GM23338 (cell line): ENCODE data around the gene PAMR1. TPM values are rescaled to one million over a fixed set of nuclear protein-coding genes. Genes with fewer than 3 reads are reported as not detected.

Experiments used
- ATAC-seq: fragments of 200-7000 bp; cut with Tn5 transposase; 3 replicates; pipeline ENCODE4 v1.9.1; 2020
- DNase-seq: peaks from one replicate; pipeline ENCODE4 v3.0.0-alpha.2; 2015; ENCODE audit warnings: low spot score
- H2AFZ ChIP-seq: fragments of 200-600 bp; sonication (generic); 2 replicates; pipeline ENCODE4 v1.8.0; 2016; ENCODE audit warnings: antibody characterized with exemption, mild to moderate bottlenecking, moderate library complexity
- H3F3A ChIP-seq: fragments of 200-600 bp; sonication (generic); replicated peaks from 2 replicates; pipeline ENCODE4 v1.8.0; 2017; ENCODE audit warnings: antibody characterized with exemption, mixed run types, low read depth
- H3K27ac ChIP-seq: fragments of 200-600 bp; sonication (generic); 2 replicates; pipeline ENCODE4 v1.6.1; 2016; ENCODE audit warnings: low read depth
- H3K27me3 ChIP-seq: fragments of 200-600 bp; sonication (generic); 2 replicates; pipeline ENCODE4 v1.8.0; 2016; ENCODE audit warnings: mild to moderate bottlenecking, mixed run types, moderate library complexity; ENCODE audit not compliant: insufficient read depth
- H3K36me3 ChIP-seq: fragments of 200-600 bp; sonication (generic); 2 replicates; pipeline ENCODE4 v1.8.0; 2016; ENCODE audit warnings: mild to moderate bottlenecking; ENCODE audit not compliant: insufficient read depth
- H3K4me1 ChIP-seq: fragments of 200-600 bp; sonication (generic); 2 replicates; pipeline ENCODE4 v1.8.0; 2016; ENCODE audit warnings: mild to moderate bottlenecking, moderate library complexity; ENCODE audit not compliant: insufficient read depth
- H3K4me2 ChIP-seq: fragments of 200-600 bp; sonication (generic); 2 replicates; pipeline ENCODE4 v1.7.1; 2017; ENCODE audit warnings: mixed run types
- H3K4me3 ChIP-seq: fragments of 200-600 bp; sonication (generic); 2 replicates; pipeline ENCODE4 v1.6.1; 2016; ENCODE audit warnings: mixed run types
- H3K79me2 ChIP-seq: fragments of 200-600 bp; sonication (generic); replicated peaks from 2 replicates; pipeline ENCODE4 v1.8.0; 2017; ENCODE audit warnings: mild to moderate bottlenecking; ENCODE audit not compliant: insufficient read depth
- H3K9me2 ChIP-seq: fragments of 200-600 bp; sonication (generic); 2 replicates; pipeline ENCODE4 v1.8.0; 2017; ENCODE audit not compliant: insufficient read depth
- H4K20me1 ChIP-seq: fragments of 200-600 bp; sonication (generic); replicated peaks from 2 replicates; pipeline ENCODE4 v1.8.0; 2017; ENCODE audit warnings: mild to moderate bottlenecking; ENCODE audit not compliant: insufficient read depth
- H3K27ac Mint-ChIP-seq: 2 replicates; pipeline ENCODE4 v1.8.0; 2020; ENCODE audit warnings: inconsistent platforms, mild to moderate bottlenecking, moderate library complexity, mixed read lengths
- H3K27me3 Mint-ChIP-seq: 3 replicates; pipeline ENCODE4 v1.8.0; 2022; ENCODE audit warnings: low read depth, mild to moderate bottlenecking, moderate library complexity, mixed read lengths, inconsistent platforms; ENCODE audit not compliant: insufficient read depth, poor library complexity
- H3K36me3 Mint-ChIP-seq: 3 replicates; pipeline ENCODE4 v1.8.0; 2021; ENCODE audit warnings: low read depth, mild to moderate bottlenecking, inconsistent platforms, moderate library complexity, mixed read lengths
- H3K4me1 Mint-ChIP-seq: 3 replicates; pipeline ENCODE4 v1.8.0; 2020; ENCODE audit warnings: mild to moderate bottlenecking, inconsistent platforms, mixed read lengths
- H3K4me3 Mint-ChIP-seq: 3 replicates; pipeline ENCODE4 v1.8.0; 2021; ENCODE audit warnings: moderate library complexity, mild to moderate bottlenecking, inconsistent platforms, mixed read lengths
- H3K9me3 Mint-ChIP-seq: 3 replicates; pipeline ENCODE4 v1.8.0; 2020; ENCODE audit warnings: moderate library complexity, mild to moderate bottlenecking, inconsistent platforms, mixed read lengths
- EZH2 ChIP-seq: fragments of 200-600 bp; sonication (generic); IDR thresholded peaks from one replicate; pipeline ENCODE4 v1.8.0; 2017; ENCODE audit warnings: antibody characterized with exemption, mild to moderate bottlenecking, low read depth; ENCODE audit not compliant: unreplicated experiment
- EZH2phosphoT487 ChIP-seq: fragments of 200-600 bp; sonication (generic); IDR thresholded peaks from one replicate; pipeline ENCODE4 v1.8.1; 2018; ENCODE audit warnings: antibody characterized with exemption; ENCODE audit not compliant: unreplicated experiment
- JUNB ChIP-seq: IDR thresholded peaks from one replicate; pipeline ENCODE4 v1.6.1; 2016; ENCODE audit warnings: antibody characterized with exemption; ENCODE audit not compliant: unreplicated experiment
- ZNF114 ChIP-seq: fragments of 250-450 bp; sonication (Bioruptor Pico); IDR thresholded peaks from 2 replicates; pipeline ENCODE4 v1.5.0; 2020; ENCODE audit warnings: mild to moderate bottlenecking, moderate library complexity
- polyA plus RNA-seq: library from polyadenylated mRNA; unstranded; fragments of >200 nt; fragmentation: Nextera tagmentation; extraction: Ambion mirVana; gene quantifications from 2 replicates; pipeline ENCODE4 v1.2.1, GENCODE V29; 2016
- total RNA-seq: library from RNA; depleted of rRNA; stranded (reverse); fragments of >200 nt; shearing (Covaris generic); gene quantifications from 2 replicates; pipeline ENCODE4 v1.2.3, GENCODE V29; 2014
- TF ChIP-seq, protein P1 (sequence below): IDR thresholded peaks from one replicate; pipeline ENCODE4 v1.6.1; 2018; ENCODE audit warnings: antibody characterized with exemption; ENCODE audit not compliant: unreplicated experiment

PAMR1 gene
- total and polyA plus RNA-seq, 2 experiments from 2014 or later, result 1.6 to 3.1 TPM

DNA sequence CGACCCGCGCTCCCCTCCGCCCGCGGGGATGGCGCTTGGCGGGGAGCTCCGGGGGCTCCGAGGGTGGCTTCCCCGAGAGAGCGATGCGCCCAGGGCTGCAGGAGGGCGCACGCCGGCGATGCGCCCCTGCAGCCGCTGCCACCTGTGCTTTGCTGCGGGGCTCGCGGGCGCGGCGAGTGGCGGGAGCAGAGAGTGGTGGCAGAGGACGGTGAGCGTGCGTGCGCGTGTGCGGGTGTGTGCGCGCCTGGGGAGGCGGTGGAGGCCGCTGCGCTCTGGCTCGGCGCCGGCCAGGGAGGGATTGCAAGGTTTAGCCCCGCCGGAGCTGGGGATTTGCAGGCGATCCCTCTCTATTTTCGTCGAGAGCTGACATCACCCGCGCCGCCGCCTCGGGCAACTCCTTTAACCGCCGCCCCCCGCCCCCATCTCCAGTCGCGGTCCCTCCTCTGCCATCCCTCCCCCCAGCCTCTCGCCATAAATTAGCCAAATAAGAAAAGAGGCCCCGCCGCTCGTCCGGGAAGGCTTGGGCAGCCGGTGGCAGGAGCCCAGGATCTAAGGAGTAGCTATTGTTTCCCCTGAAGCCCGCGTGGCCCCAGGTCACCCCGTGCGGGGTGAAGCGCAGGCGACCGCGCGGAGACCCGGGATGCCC lies 106.1 kb downstream of the PAMR1 start, which contains the start of gene SLC1A2:
Gene SLC1A2 (minus strand): TSS at position 375 of the 646 bp plus-strand sequence. CDS start 592 bp downstream, outside the sequence.
- peaks cover 65% of the 10 kb centered on the region for H3K27me3 Mint-ChIP-seq
- peaks cover 3% of the 10 kb centered on the region; the same call in 1 of the 3 replicates for H3K9me3 Mint-ChIP-seq
- Histone ChIP-seq H3K27me3 (peaks cover 95% of the 10 kb centered on the region), H2AFZ (peak within 1 kb of the TSS; percentile 98), H4K20me1 (peaks cover 3% of the 10 kb centered on the region), H3K79me2 (no peaks in the 10 kb centered on the region), H3K4me1 (peaks cover 14% of the 10 kb centered on the region; the same call in 1 of the 2 replicates), H3K9me2 (no peaks in the 10 kb centered on the region), H3K4me3 (peak within 1 kb of the TSS; percentile 87), H3K4me2 (peak within 1 kb of the TSS; percentile 94), H3K36me3 (no peaks in the 10 kb centered on the region), H3F3A (no peaks in the 10 kb centered on the region), H3K27ac (no peak within 1 kb of the TSS)
- H3K4me3 Mint-ChIP-seq, result peak within 1 kb of the TSS; percentile 80
- no peak within 1 kb of the TSS for H3K27ac Mint-ChIP-seq
- peak; percentile 69 for ATAC-seq
- H3K4me1 Mint-ChIP-seq, result peaks cover 13% of the 10 kb centered on the region; the same call in 2 of the 3 replicates
- DNase-seq, result peak; percentile 81
- no peaks in the 10 kb centered on the region for H3K36me3 Mint-ChIP-seq
- TF ChIP-seq, protein P1, sequence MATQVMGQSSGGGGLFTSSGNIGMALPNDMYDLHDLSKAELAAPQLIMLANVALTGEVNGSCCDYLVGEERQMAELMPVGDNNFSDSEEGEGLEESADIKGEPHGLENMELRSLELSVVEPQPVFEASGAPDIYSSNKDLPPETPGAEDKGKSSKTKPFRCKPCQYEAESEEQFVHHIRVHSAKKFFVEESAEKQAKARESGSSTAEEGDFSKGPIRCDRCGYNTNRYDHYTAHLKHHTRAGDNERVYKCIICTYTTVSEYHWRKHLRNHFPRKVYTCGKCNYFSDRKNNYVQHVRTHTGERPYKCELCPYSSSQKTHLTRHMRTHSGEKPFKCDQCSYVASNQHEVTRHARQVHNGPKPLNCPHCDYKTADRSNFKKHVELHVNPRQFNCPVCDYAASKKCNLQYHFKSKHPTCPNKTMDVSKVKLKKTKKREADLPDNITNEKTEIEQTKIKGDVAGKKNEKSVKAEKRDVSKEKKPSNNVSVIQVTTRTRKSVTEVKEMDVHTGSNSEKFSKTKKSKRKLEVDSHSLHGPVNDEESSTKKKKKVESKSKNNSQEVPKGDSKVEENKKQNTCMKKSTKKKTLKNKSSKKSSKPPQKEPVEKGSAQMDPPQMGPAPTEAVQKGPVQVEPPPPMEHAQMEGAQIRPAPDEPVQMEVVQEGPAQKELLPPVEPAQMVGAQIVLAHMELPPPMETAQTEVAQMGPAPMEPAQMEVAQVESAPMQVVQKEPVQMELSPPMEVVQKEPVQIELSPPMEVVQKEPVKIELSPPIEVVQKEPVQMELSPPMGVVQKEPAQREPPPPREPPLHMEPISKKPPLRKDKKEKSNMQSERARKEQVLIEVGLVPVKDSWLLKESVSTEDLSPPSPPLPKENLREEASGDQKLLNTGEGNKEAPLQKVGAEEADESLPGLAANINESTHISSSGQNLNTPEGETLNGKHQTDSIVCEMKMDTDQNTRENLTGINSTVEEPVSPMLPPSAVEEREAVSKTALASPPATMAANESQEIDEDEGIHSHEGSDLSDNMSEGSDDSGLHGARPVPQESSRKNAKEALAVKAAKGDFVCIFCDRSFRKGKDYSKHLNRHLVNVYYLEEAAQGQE, result no peak
- TF ChIP-seq EZH2phosphoT487, result no peak
- no peak for TF ChIP-seq ZNF114
- no peak for TF ChIP-seq JUNB

DNA sequence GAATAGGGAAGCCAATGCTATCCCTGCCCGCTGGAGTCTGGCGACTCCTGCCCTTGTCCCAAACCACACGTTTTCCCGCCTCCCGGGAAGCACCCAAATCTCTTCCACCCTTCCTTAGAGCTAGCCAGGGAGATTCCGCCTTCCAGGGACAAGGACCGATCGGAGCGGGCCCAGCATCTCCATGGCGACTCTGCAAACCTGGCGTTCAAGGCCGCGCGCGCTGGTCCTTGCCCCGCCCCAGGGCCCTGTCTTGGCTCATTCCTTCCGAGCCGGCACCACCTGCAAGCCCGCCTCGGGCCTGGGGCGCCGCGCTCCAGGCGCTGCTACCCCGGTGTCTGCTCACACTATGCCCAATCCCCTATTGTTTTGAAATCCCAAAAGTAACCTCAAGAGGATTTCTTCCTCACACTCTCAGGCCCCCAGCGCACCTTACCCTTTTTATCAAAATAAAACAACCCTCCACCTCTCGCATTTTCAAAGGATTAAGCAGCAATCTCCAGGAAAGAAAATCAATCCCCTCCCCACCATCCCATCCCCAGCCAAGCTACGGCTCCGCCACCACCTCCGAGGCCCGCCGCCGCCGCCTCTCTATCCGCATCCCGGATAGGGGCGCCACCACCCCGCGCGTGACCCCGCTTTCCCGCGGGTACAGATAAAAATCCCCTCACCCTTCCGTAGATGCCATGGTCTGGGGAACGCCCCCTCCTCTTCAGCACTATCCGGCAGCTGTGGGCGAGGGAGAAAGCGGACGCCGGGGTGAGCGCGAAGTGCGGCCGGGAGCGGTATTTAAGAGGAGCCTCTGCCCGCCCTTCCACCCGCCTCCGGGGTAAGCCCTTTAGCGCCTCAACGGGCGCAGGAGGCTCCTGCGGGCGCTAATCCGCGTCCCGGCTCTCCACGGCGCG lies 106.9 kb downstream of the PAMR1 start:
- peaks cover 13% of the 10 kb centered on the region; the same call in 2 of the 3 replicates for H3K4me1 Mint-ChIP-seq
- Histone ChIP-seq H3K27me3 (peaks cover 91% of the 10 kb centered on the region), H2AFZ (peak overlapping the region; percentile 98), H3F3A (no peaks in the 10 kb centered on the region), H3K4me2 (peak overlapping the region; percentile 94), H3K27ac (no peak overlapping the region), H3K9me2 (no peaks in the 10 kb centered on the region), H3K79me2 (no peaks in the 10 kb centered on the region), H3K36me3 (no peaks in the 10 kb centered on the region), H4K20me1 (peaks cover 3% of the 10 kb centered on the region), H3K4me3 (peak overlapping the region; percentile 87), H3K4me1 (peaks cover 14% of the 10 kb centered on the region; the same call in 1 of the 2 replicates)
- H3K27ac Mint-ChIP-seq, result no peak overlapping the region
- H3K9me3 Mint-ChIP-seq, result peaks cover 3% of the 10 kb centered on the region; the same call in 1 of the 3 replicates
- peaks cover 65% of the 10 kb centered on the region for H3K27me3 Mint-ChIP-seq
- DNase-seq (peak; percentile 80), ATAC-seq (peak; percentile 69)
- TF ChIP-seq EZH2 (peak; percentile 68), JUNB (no peak)
- peak overlapping the region; percentile 80 for H3K4me3 Mint-ChIP-seq
- no peaks in the 10 kb centered on the region for H3K36me3 Mint-ChIP-seq
